ENCODE results near the gene SLC2A2.

- no peak for TF ChIP-seq CTCF (IDR thresholded peaks at IDR 0.05)
- TF ChIP-seq POLR2AphosphoS5 (IDR thresholded peaks at IDR 0.05): no peak
- TF ChIP-seq POLR2A (IDR thresholded peaks at IDR 0.05): no peak
Measured at GRCh38 chr3:170953736-170954135, 72.8 kb downstream of the SLC2A2 start.
